ENCODE data around the gene SLC37A3.
"Not testable (repeated sequence)": the region's sequence is repeated elsewhere in the genome, so short reads cannot be mapped to it uniquely, and the experiment has no call there.

Gene SLC37A3

DNA sequence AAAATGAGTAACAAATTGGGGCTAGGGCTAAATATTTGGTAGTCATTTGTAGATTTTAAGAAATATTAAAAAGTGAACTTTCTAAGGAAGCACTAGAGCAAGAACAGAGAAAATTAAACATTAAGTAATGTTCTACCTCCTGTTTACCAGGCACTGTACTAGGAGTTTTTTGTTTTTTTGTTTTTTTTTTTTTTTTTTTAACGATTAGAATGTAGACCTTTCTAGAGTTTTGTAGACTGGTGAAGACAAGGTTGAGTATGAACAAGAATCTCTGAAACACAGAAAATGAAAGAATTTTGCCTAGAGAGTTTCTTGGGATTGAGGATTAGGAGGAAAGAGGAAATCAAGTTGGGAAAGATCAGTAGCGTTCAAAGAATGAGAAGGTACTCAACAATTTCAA, 73.6 kb downstream of the SLC37A3 start:
- no peaks in the 10 kb centered on the region for H3K36me3 ChIP-seq (ENCODE audit: insufficient read depth, low read length)
- H3K27me3 ChIP-seq (ENCODE audit: insufficient read depth, low read length), result no peaks in the 10 kb centered on the region
- no peaks in the 10 kb centered on the region for H3K9me3 ChIP-seq (ENCODE audit: insufficient read depth, low read depth, low read length)
- H3K27ac ChIP-seq (ENCODE audit: low read depth, low read length), result no peak overlapping the region
- peaks cover 19% of the 10 kb centered on the region for H3K4me1 ChIP-seq (ENCODE audit: insufficient read depth, low read length)
- H3K4me3 ChIP-seq (ENCODE audit: low read length), result no peak overlapping the region
- H3K9ac ChIP-seq (ENCODE audit: low read depth, low read length), result no peak overlapping the region
- WGBS, result 91% methylated on average over 2 of the region's 2 CpGs

GRCh38 chr7:140322759-140323158, 75.6 kb downstream of the SLC37A3 start:
- H3K36me3 ChIP-seq (ENCODE audit: insufficient read depth, low read length), result no peaks in the 10 kb centered on the region
- no peak overlapping the region for H3K4me3 ChIP-seq (ENCODE audit: low read length)
- no peak overlapping the region for H3K9ac ChIP-seq (ENCODE audit: low read depth, low read length)
- 16% methylated on average over 6 of the region's 6 CpGs for WGBS
- H3K4me1 ChIP-seq (ENCODE audit: insufficient read depth, low read length), result peaks cover 19% of the 10 kb centered on the region
- no peak overlapping the region; the same call in 1 of the 2 replicates for H3K27ac ChIP-seq (ENCODE audit: low read depth, low read length)
- no peaks in the 10 kb centered on the region for H3K27me3 ChIP-seq (ENCODE audit: insufficient read depth, low read length)
- no peaks in the 10 kb centered on the region for H3K9me3 ChIP-seq (ENCODE audit: insufficient read depth, low read depth, low read length)

DNA sequence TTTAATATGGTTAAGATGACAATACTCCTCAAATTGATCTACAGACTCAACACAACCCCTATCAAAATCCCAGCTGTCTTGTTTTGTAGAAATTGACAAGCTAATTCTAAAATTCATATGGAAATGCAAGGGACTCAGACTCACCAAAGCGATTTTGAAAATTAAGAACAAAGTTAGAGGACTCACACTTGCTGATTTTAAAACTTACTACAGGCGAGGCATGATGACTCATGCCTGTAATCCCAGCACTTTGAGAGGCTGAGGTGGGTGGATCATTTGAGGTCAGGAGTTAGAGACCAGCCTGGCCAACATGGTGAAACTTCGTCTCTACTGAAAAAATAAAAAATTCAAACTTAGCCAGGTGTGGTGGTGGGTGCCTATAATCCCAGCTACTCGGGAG, 78.3 kb downstream of the SLC37A3 start:
- H3K36me3 ChIP-seq (ENCODE audit: insufficient read depth, low read length); H3K27me3 ChIP-seq (ENCODE audit: insufficient read depth, low read length); H3K9me3 ChIP-seq (ENCODE audit: insufficient read depth, low read depth, low read length); H3K9ac ChIP-seq (ENCODE audit: low read depth, low read length); H3K27ac ChIP-seq (ENCODE audit: low read depth, low read length); H3K4me3 ChIP-seq (ENCODE audit: low read length): not testable (repeated sequence)
- peaks cover 13% of the 10 kb centered on the region; the same call in 1 of the 2 replicates for H3K4me1 ChIP-seq (ENCODE audit: insufficient read depth, low read length)
- 82% methylated on average over 4 of the region's 4 CpGs for WGBS

DNA sequence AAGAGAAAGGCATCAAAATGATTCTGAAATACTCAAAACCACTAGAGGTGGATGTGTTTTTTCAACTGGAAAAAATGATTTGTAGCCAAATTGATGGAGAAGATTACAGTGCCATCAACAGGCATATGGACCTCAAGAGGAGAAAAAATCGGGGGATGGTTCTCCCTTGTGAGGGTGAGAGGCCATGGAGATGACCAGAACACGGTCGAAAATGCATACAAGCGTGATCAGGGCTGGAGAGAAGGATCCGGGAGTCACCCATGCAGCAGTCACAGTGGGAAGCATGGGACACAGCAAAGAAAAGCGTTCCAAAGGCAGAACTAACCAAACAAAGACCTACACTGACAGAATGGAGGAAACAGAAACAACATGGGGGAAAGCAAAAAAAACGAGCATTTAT, 80.3 kb downstream of the SLC37A3 start:
- Histone ChIP-seq H3K4me1 (ENCODE audit: insufficient read depth, low read length) (peaks cover 7% of the 10 kb centered on the region; the same call in 1 of the 2 replicates), H3K36me3 (ENCODE audit: insufficient read depth, low read length) (no peaks in the 10 kb centered on the region), H3K9me3 (ENCODE audit: insufficient read depth, low read depth, low read length) (no peaks in the 10 kb centered on the region), H3K9ac (ENCODE audit: low read depth, low read length) (no peak overlapping the region), H3K27ac (ENCODE audit: low read depth, low read length) (no peak overlapping the region), H3K4me3 (ENCODE audit: low read length) (no peak overlapping the region), H3K27me3 (ENCODE audit: insufficient read depth, low read length) (no peaks in the 10 kb centered on the region)
- WGBS, result 91% methylated on average over 7 of the region's 7 CpGs

GRCh38 chr7:140317597-140317996, 80.7 kb downstream of the SLC37A3 start:
- Histone ChIP-seq H3K36me3 (ENCODE audit: insufficient read depth, low read length) (no peaks in the 10 kb centered on the region), H3K4me3 (ENCODE audit: low read length) (no peak overlapping the region), H3K27me3 (ENCODE audit: insufficient read depth, low read length) (no peaks in the 10 kb centered on the region), H3K27ac (ENCODE audit: low read depth, low read length) (no peak overlapping the region), H3K4me1 (ENCODE audit: insufficient read depth, low read length) (peaks cover 3% of the 10 kb centered on the region; the same call in 1 of the 2 replicates), H3K9me3 (ENCODE audit: insufficient read depth, low read depth, low read length) (peaks cover 4% of the 10 kb centered on the region), H3K9ac (ENCODE audit: low read depth, low read length) (no peak overlapping the region)
- WGBS, result 95% methylated on average over 4 of the region's 4 CpGs

DNA sequence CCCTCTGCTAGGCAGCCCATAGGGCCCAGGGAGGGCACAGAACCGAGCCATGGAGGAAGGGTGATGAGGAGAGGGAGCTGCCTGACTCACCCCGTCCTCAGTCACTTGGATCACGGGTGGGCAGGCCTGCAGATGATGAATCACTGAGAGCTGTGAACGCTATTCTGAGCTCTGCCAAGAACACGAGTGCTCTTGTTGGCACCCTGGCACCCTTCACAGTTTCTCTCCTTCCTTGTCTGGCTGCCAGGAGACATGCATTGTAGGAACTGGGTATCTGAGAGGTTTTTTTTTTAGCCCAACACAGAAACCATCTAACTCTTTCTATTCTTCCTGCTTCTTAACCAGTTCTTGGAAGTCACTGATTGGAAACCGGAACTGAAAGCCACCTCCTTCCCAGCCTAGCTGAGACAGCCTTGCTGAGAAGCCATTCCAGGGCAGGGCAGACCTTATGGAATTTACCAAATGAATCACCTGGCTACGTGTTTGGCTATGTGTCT, 82.1 kb downstream of the SLC37A3 start:
- Histone ChIP-seq H3K27ac (ENCODE audit: low read depth, low read length) (no peak overlapping the region), H3K27me3 (ENCODE audit: insufficient read depth, low read length) (no peaks in the 10 kb centered on the region), H3K4me3 (ENCODE audit: low read length) (no peak overlapping the region), H3K9me3 (ENCODE audit: insufficient read depth, low read depth, low read length) (peaks cover 14% of the 10 kb centered on the region), H3K9ac (ENCODE audit: low read depth, low read length) (no peak overlapping the region), H3K4me1 (ENCODE audit: insufficient read depth, low read length) (no peaks in the 10 kb centered on the region), H3K36me3 (ENCODE audit: insufficient read depth, low read length) (no peaks in the 10 kb centered on the region)
- WGBS, result 83% methylated on average over 7 of the region's 7 CpGs

GRCh38 chr7:140315498-140316164, 82.7 kb downstream of the SLC37A3 start:
- Histone ChIP-seq H3K4me3 (ENCODE audit: low read length) (no peak overlapping the region), H3K4me1 (ENCODE audit: insufficient read depth, low read length) (no peaks in the 10 kb centered on the region), H3K27me3 (ENCODE audit: insufficient read depth, low read length) (no peaks in the 10 kb centered on the region), H3K9ac (ENCODE audit: low read depth, low read length) (no peak overlapping the region), H3K36me3 (ENCODE audit: insufficient read depth, low read length) (no peaks in the 10 kb centered on the region), H3K27ac (ENCODE audit: low read depth, low read length) (no peak overlapping the region), H3K9me3 (ENCODE audit: insufficient read depth, low read depth, low read length) (peaks cover 14% of the 10 kb centered on the region)
- WGBS, result 92% methylated on average over 15 of the region's 15 CpGs

GRCh38 chr7:140314573-140315480, 83.5 kb downstream of the SLC37A3 start:
- no peak overlapping the region for H3K27ac ChIP-seq (ENCODE audit: low read depth, low read length)
- no peak overlapping the region for H3K4me3 ChIP-seq (ENCODE audit: low read length)
- H3K9ac ChIP-seq (ENCODE audit: low read depth, low read length), result no peak overlapping the region
- no peaks in the 10 kb centered on the region for H3K27me3 ChIP-seq (ENCODE audit: insufficient read depth, low read length)
- WGBS, result 84% methylated on average over 21 of the region's 21 CpGs
- H3K9me3 ChIP-seq (ENCODE audit: insufficient read depth, low read depth, low read length), result peaks cover 14% of the 10 kb centered on the region
- no peaks in the 10 kb centered on the region for H3K4me1 ChIP-seq (ENCODE audit: insufficient read depth, low read length)
- no peaks in the 10 kb centered on the region for H3K36me3 ChIP-seq (ENCODE audit: insufficient read depth, low read length)

- Histone ChIP-seq H3K27ac (ENCODE audit: low read depth, low read length) (no peak overlapping the region), H3K9me3 (ENCODE audit: insufficient read depth, low read depth, low read length) (peaks cover 14% of the 10 kb centered on the region), H3K36me3 (ENCODE audit: insufficient read depth, low read length) (no peaks in the 10 kb centered on the region), H3K27me3 (ENCODE audit: insufficient read depth, low read length) (no peaks in the 10 kb centered on the region), H3K4me3 (ENCODE audit: low read length) (no peak overlapping the region), H3K9ac (ENCODE audit: low read depth, low read length) (no peak overlapping the region), H3K4me1 (ENCODE audit: insufficient read depth, low read length) (no peaks in the 10 kb centered on the region)
- WGBS, result 89% methylated on average over 2 of the region's 2 CpGs
These were observed 86.0 kb downstream of the SLC37A3 start for GRCh38 chr7:140312141-140312846.

DNA sequence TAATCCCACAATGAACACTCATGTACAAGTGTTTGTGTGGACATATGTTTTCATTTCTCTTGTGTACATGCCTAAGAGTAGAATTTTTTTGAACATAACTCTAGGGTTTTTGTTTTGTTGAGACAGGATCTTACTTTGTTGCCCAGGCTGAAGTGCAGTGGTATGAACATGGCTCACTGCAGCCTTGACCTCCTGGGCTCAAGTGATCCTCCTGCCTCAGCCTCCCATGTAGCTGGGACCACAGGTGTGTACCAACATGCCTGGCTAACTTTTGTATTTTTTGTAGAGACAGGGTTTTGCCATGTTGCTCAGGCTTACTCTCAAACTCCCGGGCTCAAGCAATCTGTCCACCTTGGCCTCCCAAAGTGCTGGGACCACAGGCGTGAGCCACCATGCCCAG, 87.2 kb downstream of the SLC37A3 start:
- H3K27ac ChIP-seq (ENCODE audit: low read depth, low read length); H3K9ac ChIP-seq (ENCODE audit: low read depth, low read length); H3K4me1 ChIP-seq (ENCODE audit: insufficient read depth, low read length); H3K4me3 ChIP-seq (ENCODE audit: low read length); H3K36me3 ChIP-seq (ENCODE audit: insufficient read depth, low read length); H3K27me3 ChIP-seq (ENCODE audit: insufficient read depth, low read length): not testable (repeated sequence)
- H3K9me3 ChIP-seq (ENCODE audit: insufficient read depth, low read depth, low read length), result peaks cover 14% of the 10 kb centered on the region
- WGBS, result 98% methylated on average over 2 of the region's 2 CpGs
